Lung (tissue), 12 donors: ENCODE data around the gene CACNA1C. TPM values are rescaled to one million over a fixed set of nuclear protein-coding genes. Genes with fewer than 3 reads are reported as not detected.
A peak's percentile ranks its signal among the peaks of the same experiment; 100 is the strongest.

Source experiments
- ATAC-seq: fragments of 200-7000 bp; cut with Tn5 transposase; one replicate; pipeline ENCODE4 v1.9.1; 2020; ENCODE audit warnings: moderate number of reproducible peaks; ENCODE audit not compliant: insufficient read depth, low FRiP score
- DNase-seq, 3 donors: peaks; one replicate each; pipeline ENCODE4 v3.0.0-alpha.2; 2013 to 2017
- H3K27ac ChIP-seq, 2 donors: one replicate each; pipeline ENCODE4 v1.5.1; 2013; ENCODE audit warnings: mild to moderate bottlenecking in 2 of 2, moderate library complexity in 2 of 2, control low read depth in 1 of 2, inconsistent platforms in 1 of 2, low read depth in 1 of 2, low read length in 1 of 2
- H3K27me3 ChIP-seq, 3 donors: one replicate each; pipeline ENCODE4 v1.5.1; 2013; ENCODE audit warnings: low read length in 2 of 3; ENCODE audit not compliant: control insufficient read depth in 3 of 3, insufficient read depth in 3 of 3
- H3K36me3 ChIP-seq, 4 donors: one replicate each; pipeline ENCODE4 v1.5.1; 2013; ENCODE audit warnings: low read length in 4 of 4, mild to moderate bottlenecking in 1 of 4, moderate library complexity in 1 of 4; ENCODE audit not compliant: control insufficient read depth in 4 of 4, insufficient read depth in 4 of 4
- H3K4me1 ChIP-seq, 5 donors: one replicate each; pipeline ENCODE4 v1.5.1; 2013; ENCODE audit warnings: low read length in 5 of 5, mild to moderate bottlenecking in 2 of 5, moderate library complexity in 1 of 5; ENCODE audit not compliant: control insufficient read depth in 5 of 5, insufficient read depth in 5 of 5
- H3K4me3 ChIP-seq: one replicate; pipeline ENCODE4 v1.5.1; 2013; ENCODE audit warnings: mild to moderate bottlenecking, control low read depth, moderate library complexity
- H3K9ac ChIP-seq, 2 donors: one replicate each; pipeline ENCODE4 v1.5.1; 2013; ENCODE audit warnings: low read length in 2 of 2, control low read depth in 1 of 2; ENCODE audit not compliant: insufficient read depth in 1 of 2
- H3K9me3 ChIP-seq, 4 donors: one replicate each; pipeline ENCODE4 v1.5.1; 2013; ENCODE audit warnings: low read length in 3 of 4, mild to moderate bottlenecking in 1 of 4, moderate library complexity in 1 of 4; ENCODE audit not compliant: control insufficient read depth in 4 of 4, insufficient read depth in 3 of 4
- CTCF ChIP-seq: IDR thresholded peaks from 2 replicates; pipeline ENCODE4 v1.5.1; 2012; ENCODE audit warnings: mild to moderate bottlenecking; ENCODE audit errors: control extremely low read depth, extremely low read depth
- WGBS, 2 donors: extraction: QIAGEN DNeasy Blood & Tissue Kit; methylation state at CpG; one replicate each; pipeline ENCODE4 v1.1.7; 2013; 5-methylcytosine and 5-hydroxymethylcytosine counted together
- polyA plus RNA-seq, 2 donors: library from polyadenylated mRNA; stranded (reverse); fragments of 200-250 nt; gene quantifications; one replicate each; pipeline ENCODE4 v1.2.1, GENCODE V29; 2013
- total RNA-seq, 2 donors: library from RNA; depleted of rRNA in 1 of 2; stranded (reverse); fragments of >200 nt in 1 of 2; gene quantifications; one replicate each; pipeline ENCODE4 v1.2.1, GENCODE V29; 2014 to 2021
- donor health status: control.
- donor health status: control.
- donor health status: Bipolar disorder and iron deficiency.
- donor health status: healthy.
- donor health status: DM: yes; HTN: yes; CAD: no.

Gene CACNA1C
- total and polyA plus RNA-seq, 4 donors: 3.2 to 17.5 (median 7.5) TPM

DNA sequence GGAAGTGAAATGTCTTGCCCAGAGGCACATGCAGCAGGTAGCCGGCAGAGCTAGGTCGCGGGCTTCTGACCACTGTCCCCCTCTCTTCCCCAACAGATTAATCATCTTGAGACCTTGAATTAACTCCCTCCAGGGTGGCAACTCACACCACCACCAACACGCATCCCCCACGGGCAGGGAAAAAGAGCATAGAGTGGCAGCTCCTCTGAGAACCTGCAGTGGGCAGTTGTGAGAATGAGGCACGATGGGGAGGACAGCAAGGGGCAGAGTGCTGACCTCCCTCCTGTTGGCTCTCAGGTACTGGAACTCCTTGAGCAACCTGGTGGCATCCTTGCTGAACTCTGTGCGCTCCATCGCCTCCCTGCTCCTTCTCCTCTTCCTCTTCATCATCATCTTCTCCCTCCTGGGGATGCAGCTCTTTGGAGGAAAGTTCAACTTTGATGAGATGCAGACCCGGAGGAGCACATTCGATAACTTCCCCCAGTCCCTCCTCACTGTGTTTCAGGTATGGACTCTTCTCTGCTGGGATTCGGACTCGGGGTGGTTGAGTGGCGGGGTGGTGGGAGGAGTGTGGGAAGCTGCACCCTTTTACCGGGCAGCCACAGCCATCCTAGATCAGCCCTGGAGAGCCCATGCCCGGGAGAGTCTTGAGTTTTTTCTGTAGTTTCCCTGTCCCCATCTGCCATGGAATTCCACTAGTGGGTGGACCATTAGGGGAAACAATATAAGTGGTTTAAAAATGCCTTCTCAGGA is 528.7 kb downstream of the CACNA1C start:
- H3K27me3 ChIP-seq: peaks cover 0 to 12% (median 0%) of the 10 kb centered on the region in 3 donors
- 84 to 88% methylated on average over 15 of the region's 15 CpGs for WGBS, 2 donors
- ATAC-seq: no peak
- no peak overlapping the region for H3K4me3 ChIP-seq
- H3K4me1 ChIP-seq: peaks cover 0 to 12% (median 2%) of the 10 kb centered on the region in 5 donors
- peaks cover 0 to 3% (median 1%) of the 10 kb centered on the region in 4 donors for H3K36me3 ChIP-seq
- H3K9ac ChIP-seq: no peak overlapping the region
- H3K9me3 ChIP-seq: no peaks in the 10 kb centered on the region
- no peak for DNase-seq
- no peak overlapping the region for H3K27ac ChIP-seq
- no peak for TF ChIP-seq CTCF

GRCh38 chr12:2582631-2583030 is 529.8 kb downstream of the CACNA1C start:
- 59 to 72% methylated on average over 9 of the region's 9 CpGs for WGBS, 2 donors
- H3K4me1 ChIP-seq: peaks cover 0 to 16% (median 2%) of the 10 kb centered on the region in 5 donors
- no peak overlapping the region for H3K27ac ChIP-seq
- H3K9me3 ChIP-seq: no peaks in the 10 kb centered on the region
- ATAC-seq (no peak), DNase-seq (no peak)
- H3K9ac ChIP-seq: no peak overlapping the region
- no peak for TF ChIP-seq CTCF
- no peak overlapping the region for H3K4me3 ChIP-seq
- H3K36me3 ChIP-seq: peaks cover 0 to 3% (median 0%) of the 10 kb centered on the region in 4 donors
- peaks cover 0 to 12% (median 0%) of the 10 kb centered on the region in 3 donors for H3K27me3 ChIP-seq

DNA sequence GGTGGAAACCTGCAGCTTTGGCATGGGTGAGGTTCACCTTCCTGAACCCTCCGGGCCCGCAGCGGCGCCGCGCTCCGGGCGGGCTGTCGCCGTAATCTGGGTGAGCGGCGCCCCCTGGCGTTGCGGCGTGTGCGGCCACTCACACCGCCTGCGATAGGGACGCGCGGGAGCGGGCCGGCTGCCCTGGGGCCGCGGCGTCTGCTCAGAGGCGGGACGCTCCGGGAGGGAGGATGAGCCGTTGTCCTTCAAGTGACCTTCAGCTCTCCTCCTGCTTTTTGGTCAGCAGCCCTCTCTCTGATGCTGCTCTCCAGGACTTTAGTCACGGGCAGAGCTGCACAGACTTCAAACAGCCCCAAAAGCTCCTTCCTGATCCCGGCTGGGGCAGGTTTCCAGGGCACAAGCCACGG is 530.3 kb downstream of the CACNA1C start:
- DNase-seq (peak; percentile 61 to 79 (median 70)), ATAC-seq (peak; percentile 63)
- no peak overlapping the region for H3K27ac ChIP-seq
- no peak overlapping the region for H3K4me3 ChIP-seq
- 3 to 5% methylated on average over 32 to 33 of the region's 33 CpGs for WGBS, 2 donors
- peaks cover 0 to 12% (median 0%) of the 10 kb centered on the region in 3 donors for H3K27me3 ChIP-seq
- no peak overlapping the region for H3K9ac ChIP-seq
- no peaks in the 10 kb centered on the region for H3K9me3 ChIP-seq
- H3K36me3 ChIP-seq: peaks cover 0 to 3% (median 1%) of the 10 kb centered on the region in 4 donors
- H3K4me1 ChIP-seq: peaks cover 0 to 16% (median 2%) of the 10 kb centered on the region in 5 donors
- TF ChIP-seq CTCF: peak; percentile 83
